GM19351 (cell line): Measurements from ENCODE around the gene STX1A.
"Not testable (repeated sequence)": the region's sequence is repeated elsewhere in the genome, so short reads cannot be mapped to it uniquely, and the experiment has no call there.

Experiments
- ATAC-seq: cut with Tn5 transposase; IDR thresholded peaks from one replicate; pipeline ENCODE4 v1.9.1; 2021; ENCODE audit warnings: mild to moderate bottlenecking, moderate library complexity; ENCODE audit not compliant: unreplicated experiment

STX1A gene

DNA sequence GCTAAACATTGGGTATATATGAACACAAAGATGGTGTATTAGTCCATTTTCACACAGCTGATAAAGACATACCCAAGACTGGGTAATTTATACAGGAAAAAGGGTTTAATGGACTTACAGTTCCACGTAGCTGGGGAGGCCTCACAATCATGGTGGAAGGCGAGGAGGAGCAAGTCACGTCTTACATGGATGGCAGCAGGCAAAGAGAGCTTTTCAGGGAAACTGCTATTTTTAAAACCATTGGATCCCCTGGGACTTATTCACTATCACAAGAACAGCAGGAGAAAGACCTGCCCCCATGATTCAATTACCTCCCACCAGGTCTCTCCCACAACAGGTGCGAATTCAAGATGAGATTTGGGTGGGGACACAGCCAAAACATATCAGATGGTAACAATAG is 64.2 kb downstream of the STX1A start:
- ATAC-seq, result not testable (repeated sequence)

DNA sequence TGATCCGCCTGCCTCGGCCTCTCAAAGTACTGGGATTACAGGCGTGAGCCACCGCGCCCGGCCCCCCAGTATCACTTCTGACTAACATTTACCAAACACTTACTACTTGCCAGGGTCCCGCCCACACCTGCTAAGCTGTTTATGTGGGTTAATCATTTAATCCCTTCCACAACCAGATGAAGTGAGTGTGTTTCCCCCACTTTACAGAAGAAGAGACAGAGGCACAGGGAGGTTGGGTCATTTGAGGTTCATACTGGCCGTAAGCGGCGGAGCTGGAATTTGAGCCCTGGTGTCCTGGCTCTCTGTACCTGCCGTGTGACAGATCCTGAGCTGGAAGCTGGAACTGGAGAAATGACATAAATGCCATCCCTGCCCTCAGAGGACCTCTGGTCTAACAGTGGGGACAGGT is 66.9 kb downstream of the STX1A start:
- ATAC-seq, result no peak

DNA sequence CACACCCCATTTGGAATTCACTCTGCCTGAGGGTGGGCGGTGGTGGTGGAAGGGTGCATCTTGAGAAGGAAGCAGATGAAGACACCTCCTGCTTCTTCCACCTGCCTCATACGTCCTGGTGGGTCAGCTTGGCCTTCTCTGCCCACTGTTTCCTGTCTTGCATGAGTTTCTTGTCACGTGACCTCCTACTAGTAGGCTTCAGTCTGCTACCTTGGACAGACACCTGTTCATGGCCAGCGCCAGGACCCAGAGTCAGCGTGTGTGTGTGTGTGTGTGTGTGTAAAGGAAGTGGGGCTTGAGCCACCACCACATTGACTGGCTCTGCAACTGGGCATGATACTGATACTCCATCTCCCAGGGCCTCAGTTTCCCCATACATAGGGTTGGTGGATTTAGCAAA is 68.9 kb downstream of the STX1A start:
- no peak for ATAC-seq

DNA sequence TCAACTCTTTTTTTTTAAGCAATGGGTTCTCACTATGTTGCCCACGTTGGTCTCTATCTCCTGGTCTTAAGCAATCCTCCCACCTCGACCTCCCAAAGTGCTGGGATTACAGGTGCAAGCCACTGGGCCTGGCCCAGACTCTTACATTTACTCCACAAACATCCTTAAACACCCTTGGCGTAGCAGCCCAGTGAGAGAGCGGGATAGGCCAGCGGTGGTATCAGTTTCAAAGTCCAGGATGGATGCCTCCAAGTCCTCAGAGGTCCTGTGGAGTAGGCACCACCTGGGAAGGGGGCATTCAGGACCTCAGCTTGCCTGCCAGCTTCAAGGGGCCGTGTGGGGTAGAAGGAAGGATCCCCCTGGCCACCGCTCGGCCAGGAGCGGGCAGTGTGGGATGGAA is 69.9 kb downstream of the STX1A start:
- ATAC-seq, result no peak
